Heart left ventricle (tissue), 13 donors: ENCODE data around the gene LRFN4.

Experiments used
- CTCF ChIP-seq, 12 donors: fragments of 200-600 bp; sonication (generic) in 4 of 12; IDR thresholded peaks; one replicate each; pipeline versions ENCODE4 v1.5.0 to v1.8.0; 2018 to 2022; ENCODE audit warnings: antibody characterized with exemption in 12 of 12, mild to moderate bottlenecking in 5 of 12
- POLR2A ChIP-seq, 2 donors: fragments of 450-650 bp; IDR thresholded peaks; one replicate each; pipeline ENCODE4 v1.6.1; 2017; ENCODE audit warnings: antibody characterized with exemption in 2 of 2, mild to moderate bottlenecking in 2 of 2, moderate library complexity in 2 of 2
- donor health status: ischemic (EF 13 %, LVEDD 7.1; RV severe dilation, severe dysfunction).
- donor health status: DM: no; HTN: yes; CAD: no.
- donor health status: DM: no; HTN: no; CAD: no.
- donor health status: ischemic (EF 25% LVEDD 6.9; RV normal size, moderate dysfunction).
- donor health status: ischemic (EF 25% LVEDD 5.7; RV mildly dilated, moderate dysfunction).
- donor health status: ischemic (EF 35%, LVEDD 5.7; RV mildly dilated, moderate dysfunction).
- donor health status: nonischemic (EF 11% LVEDD 7.7; RV severe dilation, severe dysfunction).
- donor health status: DM: yes; HTN: yes; CAD: no.
- donor health status: PGD.
- donor health status: ischemic (EF 29% LVEDD 5.4; RV normal size, mild dysfunction).
- donor health status: nonischemic (EF 23%, LVEDD 6.1; RV moderate dilation, normal function).

GRCh38 chr11:66864172-66864901 lies 7.5 kb downstream of the LRFN4 start:
- no peak for TF ChIP-seq CTCF (IDR thresholded peaks at IDR 0.05)
- no peak for TF ChIP-seq POLR2A (IDR thresholded peaks at IDR 0.05)
